NCI-H748 treated with DMSO at 0.1 percent for 48 hours (cell line): ENCODE data around the gene LRRC4C.

Experiments
- DNase-seq: peaks from one replicate; lab custom pipeline; 2025; lab: John Stamatoyannopoulos, UW

LRRC4C gene

DNA sequence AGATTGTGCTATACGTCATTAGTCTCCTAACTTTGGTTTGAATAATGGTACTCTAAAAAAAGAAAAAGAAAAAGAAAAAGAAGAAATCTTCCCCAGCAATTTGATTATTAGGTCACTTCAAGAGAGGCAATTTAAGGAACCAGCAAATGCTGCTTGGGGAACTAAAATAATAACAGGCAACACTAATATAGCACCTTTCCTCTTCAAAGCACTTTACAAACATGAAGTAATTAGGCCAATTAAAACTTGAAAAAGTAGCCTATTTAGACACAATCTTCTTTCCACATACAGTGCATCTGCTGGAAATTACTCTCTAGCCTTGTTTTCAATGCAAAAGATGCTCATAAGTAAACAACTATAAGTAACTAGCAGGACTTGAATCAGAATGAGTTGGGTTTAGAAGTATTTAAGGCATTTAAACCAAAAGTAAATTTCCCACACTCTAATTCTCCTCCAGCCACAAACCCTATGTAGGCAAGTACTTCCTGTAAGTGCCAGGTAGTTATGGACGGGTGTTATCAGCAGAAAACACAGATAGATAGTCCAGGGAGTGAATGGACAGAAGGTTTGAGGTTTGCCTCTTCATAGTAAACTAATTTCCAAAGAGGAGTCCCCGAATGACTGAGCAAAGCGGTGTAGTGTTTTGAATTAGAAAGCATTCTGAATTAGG, 44.5 kb downstream of the LRRC4C start:
- no peak for DNase-seq

DNA sequence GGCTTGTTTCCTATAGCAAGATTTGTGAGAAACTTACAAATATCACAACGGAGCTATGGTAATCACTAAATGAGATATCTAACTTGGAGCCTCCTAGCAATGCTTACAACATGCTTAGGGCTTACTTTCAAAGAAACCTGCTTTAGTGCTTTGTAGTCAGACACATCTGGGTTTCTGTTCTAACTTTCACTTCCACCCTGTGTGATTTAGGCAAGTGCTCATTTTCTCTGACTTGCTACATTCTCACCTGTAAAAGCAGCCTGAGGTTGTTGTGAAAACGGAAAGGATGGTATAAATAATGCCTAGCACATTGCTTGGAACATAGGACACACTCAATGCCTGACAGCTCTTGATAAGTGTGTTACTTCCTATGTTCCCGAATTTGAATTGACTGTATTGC, 45.6 kb downstream of the LRRC4C start:
- DNase-seq = no peak

DNA sequence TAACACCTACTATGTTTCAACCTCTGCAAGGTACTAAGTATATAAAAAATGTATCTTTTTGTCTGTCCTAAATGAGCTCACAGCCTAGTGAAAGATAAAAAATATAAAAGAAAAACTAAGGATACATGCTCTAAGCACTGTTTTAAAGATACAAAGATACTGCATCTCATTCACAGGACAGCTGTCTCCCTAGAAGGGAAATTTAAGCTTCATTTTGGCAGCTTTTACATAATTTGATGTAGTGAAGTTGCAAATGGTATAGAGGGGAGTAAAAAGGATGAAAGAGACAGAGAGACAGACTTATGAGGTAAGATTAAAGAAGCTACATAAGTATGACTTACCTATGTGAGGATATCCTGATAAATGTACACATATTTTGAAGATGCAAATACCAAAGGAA, 53.6 kb downstream of the LRRC4C start:
- DNase-seq = no peak

- no peak for DNase-seq
Measured at GRCh38 chr11:41404109-41404508, 55.3 kb downstream of the LRRC4C start.

- DNase-seq = no peak
Measured at GRCh38 chr11:41403458-41403857, 56.0 kb downstream of the LRRC4C start.

DNA sequence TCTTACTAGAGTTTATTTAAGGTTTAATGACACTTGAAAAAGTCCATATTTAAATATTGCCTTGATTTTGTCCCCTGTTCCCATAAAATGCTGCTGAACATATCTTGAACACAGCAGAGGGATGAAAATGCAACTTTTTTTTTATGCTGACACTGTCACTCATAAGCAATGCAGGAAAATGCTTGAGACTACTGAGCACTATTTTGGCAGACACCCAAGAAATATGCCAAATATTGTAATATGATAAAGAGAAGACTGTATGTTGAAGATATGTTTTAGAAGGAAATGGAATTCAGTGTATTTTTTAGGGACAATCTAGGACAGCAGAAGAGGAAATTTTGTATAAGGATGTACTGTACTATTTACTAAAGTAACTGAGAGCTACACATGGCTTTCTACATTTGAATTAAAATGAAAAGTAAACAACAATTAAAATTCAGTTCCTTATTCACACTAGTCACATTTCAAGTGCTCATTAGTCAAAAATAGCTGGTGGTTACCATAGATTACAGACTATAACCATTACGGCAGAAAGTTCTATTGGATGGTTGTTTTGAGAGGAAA, 58.6 kb downstream of the LRRC4C start:
- no peak for DNase-seq

GRCh38 chr11:41400124-41400523, 59.3 kb downstream of the LRRC4C start:
- DNase-seq = no peak

DNA sequence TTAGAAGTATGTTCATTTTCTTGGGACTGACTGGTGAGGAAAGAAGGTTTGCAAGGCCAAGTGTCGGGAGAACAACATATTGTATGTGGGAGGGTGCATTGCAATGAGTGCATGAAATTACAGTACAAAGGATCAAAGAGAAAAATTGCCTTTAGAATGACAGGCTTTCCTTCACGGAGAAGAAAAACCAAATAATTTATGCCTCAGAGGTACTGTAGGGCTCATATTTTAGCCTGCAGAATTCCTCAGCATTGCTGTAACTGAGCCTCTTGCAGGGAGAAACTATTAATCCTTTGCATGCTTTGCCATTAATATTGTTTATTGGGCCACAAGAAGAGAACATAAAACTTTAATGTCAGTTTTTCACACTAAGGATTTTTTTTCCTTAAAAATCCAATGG, 60.1 kb downstream of the LRRC4C start:
- no peak for DNase-seq

DNA sequence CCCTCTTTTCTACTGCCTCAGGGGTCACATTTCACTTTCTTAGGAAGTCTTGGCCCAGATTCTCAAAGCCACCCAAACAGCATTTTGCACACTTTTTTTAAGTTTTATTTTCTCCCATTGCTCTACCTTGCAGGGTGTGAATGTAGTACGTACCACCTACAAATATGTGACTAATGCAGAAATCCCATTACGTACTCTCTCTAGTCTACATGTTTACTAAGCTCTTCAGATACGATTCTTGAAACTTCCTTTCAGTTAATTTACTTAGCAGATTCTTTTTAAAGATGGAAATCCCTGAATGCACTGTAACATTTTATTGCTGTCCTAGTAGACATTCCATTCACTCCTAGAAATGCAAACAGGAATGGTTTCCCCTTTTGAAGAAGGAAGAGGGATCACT, 61.3 kb downstream of the LRRC4C start:
- DNase-seq = no peak

GRCh38 chr11:41394521-41395195, 64.8 kb downstream of the LRRC4C start:
- DNase-seq = no peak

- DNase-seq = no peak
Measured at GRCh38 chr11:41392596-41392995, 66.9 kb downstream of the LRRC4C start.

DNA sequence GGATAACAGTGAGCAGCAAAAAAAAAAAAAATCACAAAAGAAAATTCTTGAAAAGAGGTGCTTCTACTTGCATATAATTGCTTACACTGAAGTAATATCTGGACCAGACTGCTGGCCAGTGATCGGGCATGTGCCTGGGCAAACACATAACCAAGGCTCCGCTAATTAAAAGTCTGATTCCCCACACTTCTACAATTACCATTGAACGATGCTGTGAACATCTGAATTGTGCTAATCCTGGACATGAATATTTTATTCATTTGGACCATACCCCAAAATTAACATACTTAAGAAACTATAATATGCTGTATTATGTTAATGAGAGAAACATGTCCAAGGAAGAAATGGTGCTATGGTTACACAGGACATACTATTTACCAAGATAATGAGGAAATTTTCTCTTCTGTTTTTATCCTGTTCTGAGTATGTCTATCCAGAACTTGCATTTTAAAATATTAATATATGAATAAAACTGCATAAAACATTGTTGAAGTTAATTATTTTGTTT, 69.8 kb downstream of the LRRC4C start:
- no peak for DNase-seq

DNA sequence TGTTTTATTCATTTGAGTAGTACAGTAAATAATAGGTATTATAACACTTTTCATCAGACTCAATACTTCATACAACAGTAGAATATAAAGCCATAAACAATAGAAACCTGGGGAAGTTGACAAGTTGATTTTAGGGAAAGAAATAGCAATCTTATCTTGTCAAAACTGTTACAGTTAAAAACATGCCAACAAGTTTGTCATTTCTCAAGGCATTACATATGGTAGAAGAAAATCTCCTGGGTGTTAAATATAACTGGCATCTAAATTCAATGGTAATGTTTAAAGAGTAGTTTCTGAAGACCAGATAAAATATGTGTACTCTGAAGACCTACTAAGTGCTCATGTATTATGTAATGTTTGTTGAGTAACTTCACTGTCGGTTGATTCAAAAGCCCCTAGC, 75.1 kb downstream of the LRRC4C start:
- no peak for DNase-seq

GRCh38 chr11:41383768-41384167, 75.7 kb downstream of the LRRC4C start:
- no peak for DNase-seq

DNA sequence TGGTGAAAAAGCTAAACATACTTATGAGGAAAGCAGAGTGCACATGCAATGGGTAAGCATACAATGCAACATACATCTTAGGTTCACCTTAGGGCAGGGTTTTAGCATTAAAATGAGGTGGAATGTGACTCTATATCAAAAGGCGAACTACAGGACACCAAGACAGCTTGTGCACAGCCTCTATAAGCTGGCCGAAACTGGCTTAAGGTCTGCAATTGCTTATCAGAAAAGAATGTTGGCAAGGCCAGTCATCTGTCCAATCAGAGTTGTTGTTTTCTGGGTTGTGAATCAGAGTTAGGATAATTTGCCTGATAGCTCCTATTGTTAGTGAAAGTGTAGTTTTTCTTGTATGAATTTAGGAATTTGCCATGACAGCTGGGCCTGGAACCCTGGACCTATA, 76.5 kb downstream of the LRRC4C start:
- DNase-seq = no peak

- no peak for DNase-seq
Measured at GRCh38 chr11:41379084-41379483, 80.4 kb downstream of the LRRC4C start.

GRCh38 chr11:41377709-41378394, 81.6 kb downstream of the LRRC4C start:
- DNase-seq = no peak

- DNase-seq = no peak
Measured at GRCh38 chr11:41351825-41352224, 107.6 kb downstream of the LRRC4C start.

DNA sequence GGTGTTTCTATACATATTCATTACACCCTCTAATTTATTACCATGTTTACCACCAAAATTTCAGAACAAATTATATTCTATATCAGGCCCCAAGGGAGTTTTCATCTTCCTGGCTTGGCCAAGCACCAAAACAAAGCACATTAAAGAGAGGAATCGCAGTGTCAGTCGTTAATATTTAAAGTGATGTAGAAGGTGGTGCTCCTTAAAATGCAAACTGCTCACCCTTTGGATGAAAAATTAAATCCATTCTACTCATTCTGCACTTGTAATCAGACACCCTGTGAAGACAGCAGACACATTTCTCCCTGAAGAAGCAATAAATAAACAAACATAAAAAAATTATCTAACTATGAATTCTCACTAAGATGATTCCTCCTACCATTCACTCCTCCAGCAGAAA, 113.4 kb downstream of the LRRC4C start:
- no peak for DNase-seq

DNA sequence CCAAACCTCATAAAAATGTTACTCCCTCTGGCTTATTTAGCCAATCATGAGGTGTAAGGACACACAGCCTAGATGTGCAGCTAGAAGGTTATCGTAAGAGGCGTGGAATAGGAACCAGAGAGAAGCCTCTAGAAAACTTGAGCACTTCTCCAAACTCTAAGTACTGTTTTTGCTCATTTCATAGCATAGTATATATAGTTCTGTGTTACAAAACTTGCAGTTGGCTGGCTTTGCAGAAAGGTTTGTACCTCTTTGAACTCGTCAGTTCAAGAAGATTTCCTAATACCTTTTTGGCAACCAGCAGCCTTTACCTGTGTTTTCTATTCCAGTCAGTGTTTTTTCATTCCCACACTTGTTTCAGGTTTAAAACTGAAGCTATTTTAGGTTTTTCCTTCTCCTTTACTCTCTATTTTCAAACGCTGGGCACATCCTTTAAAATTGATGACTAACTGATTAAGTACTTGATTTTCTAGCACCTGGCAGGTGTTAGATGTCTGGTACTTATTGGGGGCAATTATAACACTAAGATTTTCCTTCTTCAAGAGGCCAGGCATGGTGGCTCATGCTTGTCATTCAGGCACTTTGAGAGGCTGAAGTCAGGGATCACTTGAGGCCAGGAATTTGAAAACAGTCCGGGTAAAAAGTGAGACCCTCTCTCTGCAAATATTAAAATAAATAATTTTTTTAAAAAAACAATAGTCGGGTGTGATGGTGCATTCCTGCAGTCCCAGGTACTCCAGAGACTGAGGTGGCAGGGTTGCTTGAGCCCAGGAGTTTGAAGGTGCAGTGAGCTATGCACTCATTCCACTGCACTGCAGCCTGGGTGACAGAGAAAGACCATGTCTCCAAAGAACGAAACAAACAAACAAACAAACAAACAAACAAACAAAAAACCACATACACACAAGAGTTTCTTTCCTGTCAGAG, 125.2 kb downstream of the LRRC4C start:
- no peak for DNase-seq

DNA sequence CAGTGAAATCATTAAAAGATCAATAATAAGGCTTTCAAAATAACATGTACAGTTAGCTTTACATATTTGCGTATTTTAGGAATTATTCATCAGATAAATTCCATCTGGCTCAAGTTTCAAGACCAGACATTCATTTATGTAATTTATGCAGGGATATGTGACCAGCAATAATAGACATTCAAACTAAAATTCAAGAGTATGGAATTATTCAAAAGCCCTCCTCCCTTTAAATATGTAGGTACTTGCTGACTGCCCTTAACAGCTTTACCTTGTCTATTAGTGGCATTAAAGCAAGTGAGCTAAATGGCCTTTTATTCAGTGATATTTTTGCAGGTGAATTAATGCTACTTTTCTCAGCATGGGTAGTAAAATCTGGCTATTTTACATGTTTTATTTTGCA, 126.1 kb downstream of the LRRC4C start:
- DNase-seq = no peak

DNA sequence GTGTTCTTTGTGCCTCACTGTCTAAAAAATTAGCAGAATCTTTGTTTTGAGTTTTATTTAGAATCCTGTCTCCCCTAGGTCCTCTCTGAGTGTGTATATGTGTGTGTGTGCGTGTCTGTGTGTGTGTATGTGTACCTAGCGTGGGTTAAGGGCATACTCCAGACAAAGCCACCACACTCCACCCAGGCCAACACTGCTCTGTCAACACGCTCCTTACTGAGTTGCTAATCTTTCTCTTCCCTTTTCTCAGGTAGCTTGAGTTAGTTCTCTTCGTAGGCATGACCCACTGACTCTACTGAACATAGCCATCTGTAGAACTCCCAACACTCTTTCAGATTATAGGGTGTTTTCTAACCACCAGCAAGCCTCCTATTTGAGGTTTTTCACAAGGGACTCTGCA, 131.1 kb downstream of the LRRC4C start:
- no peak for DNase-seq
